SH-SY5Y (cell line): ENCODE measurements around the gene AP2A1.

Experiments used
- GATA2 ChIP-seq: IDR thresholded peaks from 2 replicates; pipeline ENCODE4 v1.6.1; 2011; ENCODE audit warnings: mild to moderate bottlenecking, low read depth, low read length
- GATA3 ChIP-seq: IDR thresholded peaks from 2 replicates; pipeline ENCODE4 v1.6.1; 2011; ENCODE audit warnings: low read depth, mild to moderate bottlenecking, low read length, moderate library complexity

Gene AP2A1

DNA sequence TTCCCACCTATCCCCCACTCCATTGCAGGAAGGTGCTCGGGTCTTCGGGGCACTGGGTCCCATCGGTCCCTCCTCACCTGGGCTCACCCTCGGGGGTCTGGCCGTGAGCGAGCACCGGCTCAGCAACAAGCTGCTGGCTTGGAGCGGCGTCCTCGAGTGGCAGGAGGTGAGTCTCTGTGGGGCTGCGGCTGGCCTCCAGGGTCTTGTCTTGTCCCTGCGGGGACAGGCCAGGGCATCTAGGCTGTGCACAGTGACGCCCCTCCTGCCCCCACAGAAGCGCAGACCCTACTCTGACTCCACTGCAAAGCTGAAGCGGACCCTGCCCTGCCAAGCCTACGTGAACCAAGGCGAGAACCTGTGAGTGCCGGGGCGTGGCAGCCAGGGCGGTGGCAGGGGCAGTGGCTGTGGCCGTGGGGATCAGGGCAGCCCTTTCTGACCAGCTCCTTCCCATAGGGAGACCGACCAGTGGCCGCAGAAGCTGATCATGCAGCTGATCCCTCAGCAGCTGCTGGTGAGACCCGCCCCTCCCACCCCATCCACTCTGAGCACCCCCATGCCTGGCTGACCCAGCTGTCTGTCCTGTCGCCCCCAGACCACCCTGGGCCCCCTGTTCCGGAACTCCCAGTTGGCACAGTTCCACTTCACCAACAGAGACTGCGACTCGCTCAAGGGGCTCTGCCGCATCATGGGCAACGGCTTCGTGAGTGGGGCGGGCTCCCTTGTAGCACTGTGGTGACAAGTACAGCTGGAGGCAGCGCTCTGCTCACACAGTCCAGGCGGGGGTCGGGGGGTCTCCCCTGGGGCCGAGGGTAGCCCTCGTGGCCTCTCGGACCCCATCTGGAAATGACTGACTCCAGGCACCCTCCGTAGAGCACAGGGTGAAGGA, 87.8 kb downstream of the AP2A1 start:
- TF ChIP-seq GATA3 = no peak
- TF ChIP-seq GATA2 = no peak

DNA sequence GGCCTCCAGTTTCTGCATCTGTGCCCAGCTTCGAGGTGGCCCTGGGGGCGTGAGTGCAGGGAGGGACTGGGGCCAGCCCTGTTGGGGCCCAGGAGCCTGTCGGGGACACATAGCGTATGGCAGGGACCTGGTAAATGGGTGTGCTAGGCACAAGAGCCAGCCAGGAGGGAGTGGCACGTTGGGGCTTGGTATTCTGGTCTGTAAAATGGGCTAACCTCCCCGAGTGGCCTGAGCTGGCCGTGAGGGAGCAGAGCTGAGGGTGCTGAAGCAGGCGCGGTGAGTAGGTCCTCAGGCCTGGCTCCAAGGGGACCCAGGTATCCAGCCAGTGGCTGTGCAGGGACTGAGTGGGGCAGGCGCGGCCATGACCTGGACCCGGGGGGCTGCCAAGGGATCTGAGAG, 88.5 kb downstream of the AP2A1 start:
- TF ChIP-seq GATA2 (no peak), GATA3 (no peak)

DNA sequence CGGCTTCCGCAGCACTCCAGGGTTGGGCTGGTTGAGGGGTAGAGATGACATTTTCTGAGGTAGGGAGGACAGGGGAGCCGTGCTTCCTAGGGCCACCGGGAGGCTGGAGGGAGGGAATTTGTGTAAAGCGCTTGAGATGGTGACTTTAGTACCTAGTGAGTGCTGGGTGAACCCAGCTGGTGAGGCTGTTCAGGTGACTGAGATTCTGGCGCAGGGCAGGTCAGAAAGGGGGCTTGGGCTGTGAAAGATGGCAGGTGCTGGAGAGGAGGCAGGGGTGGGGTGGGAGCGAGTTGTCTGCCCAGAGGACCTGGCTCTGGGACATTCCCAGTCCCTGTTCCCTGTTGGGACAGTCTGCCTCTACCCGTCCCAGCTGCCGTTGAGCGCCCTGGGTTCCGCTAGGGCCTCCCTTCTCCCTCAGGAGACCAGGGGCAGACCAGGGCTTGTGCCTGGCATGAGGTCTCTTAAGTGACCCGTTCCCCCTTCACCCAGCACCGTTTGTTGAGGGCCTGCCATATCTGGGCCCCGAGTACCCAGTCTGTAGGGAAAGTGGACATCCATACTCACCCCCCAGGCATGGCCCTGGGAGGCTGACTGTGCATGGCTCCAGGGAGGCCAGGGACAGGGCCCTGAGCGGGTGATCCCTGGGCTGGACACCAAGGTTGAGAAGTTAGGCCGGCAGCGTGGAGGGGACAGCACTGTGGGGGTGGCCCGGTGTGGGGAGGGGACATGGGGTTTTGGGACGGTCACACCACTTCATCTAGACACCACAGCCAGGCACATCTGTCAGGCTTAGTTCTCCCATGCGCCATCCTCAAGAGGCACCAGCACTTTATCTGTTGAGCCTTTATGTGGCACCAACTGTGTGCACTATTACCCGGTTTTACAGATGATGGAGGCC, 89.1 kb downstream of the AP2A1 start:
- TF ChIP-seq GATA3 = no peak
- TF ChIP-seq GATA2 = no peak

DNA sequence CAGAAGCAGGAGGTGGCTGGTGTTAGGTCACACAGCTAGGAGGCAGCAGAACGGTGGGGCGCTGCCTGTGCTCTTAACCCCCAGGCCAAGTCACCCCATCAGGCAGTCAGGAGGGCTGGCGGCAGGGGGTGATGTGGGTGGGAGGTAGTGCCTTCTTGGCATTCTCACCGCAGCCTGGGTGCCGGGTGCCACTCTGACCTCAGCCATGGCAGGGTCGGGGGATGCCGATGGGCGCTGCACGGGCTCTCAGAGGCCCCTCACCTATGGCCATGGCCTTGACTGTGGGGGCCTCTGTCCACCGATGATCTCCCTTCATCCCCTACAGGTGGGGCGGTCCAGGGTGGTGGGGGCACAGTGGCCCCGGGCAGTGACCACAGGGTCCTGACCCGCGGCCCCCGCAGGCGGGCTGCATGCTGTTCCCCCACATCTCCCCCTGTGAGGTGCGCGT, 89.8 kb downstream of the AP2A1 start:
- TF ChIP-seq GATA3 (no peak), GATA2 (no peak)
